Measurements from ENCODE around the gene ARHGDIB. TPM values are rescaled to one million over a fixed set of nuclear protein-coding genes. Genes with fewer than 3 reads are reported as not detected.

ARHGDIB gene
- total and polyA plus RNA-seq, 2 experiments from 2014 or later: 0.89 TPM; not detected in 1

DNA sequence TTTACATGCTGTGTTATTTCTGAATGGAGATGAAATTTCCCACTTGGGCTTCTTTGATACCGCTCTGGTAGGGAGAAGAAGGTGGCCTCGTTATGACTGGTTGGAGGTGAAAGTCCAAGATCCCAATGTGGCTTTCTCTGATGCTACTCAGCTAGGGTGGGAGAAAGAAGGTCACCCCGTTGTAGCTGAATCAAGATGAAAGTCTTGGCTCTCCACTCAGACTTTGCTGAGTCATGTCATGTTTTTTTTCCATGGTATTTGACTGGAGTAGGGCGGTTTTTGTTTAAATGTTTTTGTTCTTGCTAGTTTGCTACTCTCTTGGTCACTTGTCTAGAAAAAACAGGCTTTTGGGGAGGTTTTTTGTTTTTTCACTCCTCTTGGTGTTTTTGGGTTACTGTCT is 9.1 kb upstream of the ARHGDIB start:
- peak overlapping the region; percentile 57; the same call in 1 of the 2 replicates for H2AFZ ChIP-seq
- peak overlapping the region; percentile 71; the same call in 1 of the 2 replicates for H3K27ac Mint-ChIP-seq
- no peak overlapping the region for H3K4me2 ChIP-seq
- H3K36me3 Mint-ChIP-seq (ENCODE audit: low read depth): no peaks in the 10 kb centered on the region
- H4K20me1 ChIP-seq (replicated peaks; ENCODE audit: insufficient read depth): no peaks in the 10 kb centered on the region
- DNase-seq (ENCODE audit: low spot score) (no peak), ATAC-seq (no peak)
- TF ChIP-seq JUNB (IDR thresholded peaks at IDR 0.05; ENCODE audit: unreplicated experiment): no peak
- no peak for TF ChIP-seq NANOG (IDR thresholded peaks at IDR 0.05; ENCODE audit: borderline replicate concordance)
- TF ChIP-seq, protein P1, sequence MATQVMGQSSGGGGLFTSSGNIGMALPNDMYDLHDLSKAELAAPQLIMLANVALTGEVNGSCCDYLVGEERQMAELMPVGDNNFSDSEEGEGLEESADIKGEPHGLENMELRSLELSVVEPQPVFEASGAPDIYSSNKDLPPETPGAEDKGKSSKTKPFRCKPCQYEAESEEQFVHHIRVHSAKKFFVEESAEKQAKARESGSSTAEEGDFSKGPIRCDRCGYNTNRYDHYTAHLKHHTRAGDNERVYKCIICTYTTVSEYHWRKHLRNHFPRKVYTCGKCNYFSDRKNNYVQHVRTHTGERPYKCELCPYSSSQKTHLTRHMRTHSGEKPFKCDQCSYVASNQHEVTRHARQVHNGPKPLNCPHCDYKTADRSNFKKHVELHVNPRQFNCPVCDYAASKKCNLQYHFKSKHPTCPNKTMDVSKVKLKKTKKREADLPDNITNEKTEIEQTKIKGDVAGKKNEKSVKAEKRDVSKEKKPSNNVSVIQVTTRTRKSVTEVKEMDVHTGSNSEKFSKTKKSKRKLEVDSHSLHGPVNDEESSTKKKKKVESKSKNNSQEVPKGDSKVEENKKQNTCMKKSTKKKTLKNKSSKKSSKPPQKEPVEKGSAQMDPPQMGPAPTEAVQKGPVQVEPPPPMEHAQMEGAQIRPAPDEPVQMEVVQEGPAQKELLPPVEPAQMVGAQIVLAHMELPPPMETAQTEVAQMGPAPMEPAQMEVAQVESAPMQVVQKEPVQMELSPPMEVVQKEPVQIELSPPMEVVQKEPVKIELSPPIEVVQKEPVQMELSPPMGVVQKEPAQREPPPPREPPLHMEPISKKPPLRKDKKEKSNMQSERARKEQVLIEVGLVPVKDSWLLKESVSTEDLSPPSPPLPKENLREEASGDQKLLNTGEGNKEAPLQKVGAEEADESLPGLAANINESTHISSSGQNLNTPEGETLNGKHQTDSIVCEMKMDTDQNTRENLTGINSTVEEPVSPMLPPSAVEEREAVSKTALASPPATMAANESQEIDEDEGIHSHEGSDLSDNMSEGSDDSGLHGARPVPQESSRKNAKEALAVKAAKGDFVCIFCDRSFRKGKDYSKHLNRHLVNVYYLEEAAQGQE (IDR thresholded peaks at IDR 0.05; ENCODE audit: unreplicated experiment): no peak
- TF ChIP-seq, protein P2, sequence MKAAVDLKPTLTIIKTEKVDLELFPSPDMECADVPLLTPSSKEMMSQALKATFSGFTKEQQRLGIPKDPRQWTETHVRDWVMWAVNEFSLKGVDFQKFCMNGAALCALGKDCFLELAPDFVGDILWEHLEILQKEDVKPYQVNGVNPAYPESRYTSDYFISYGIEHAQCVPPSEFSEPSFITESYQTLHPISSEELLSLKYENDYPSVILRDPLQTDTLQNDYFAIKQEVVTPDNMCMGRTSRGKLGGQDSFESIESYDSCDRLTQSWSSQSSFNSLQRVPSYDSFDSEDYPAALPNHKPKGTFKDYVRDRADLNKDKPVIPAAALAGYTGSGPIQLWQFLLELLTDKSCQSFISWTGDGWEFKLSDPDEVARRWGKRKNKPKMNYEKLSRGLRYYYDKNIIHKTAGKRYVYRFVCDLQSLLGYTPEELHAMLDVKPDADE (IDR thresholded peaks at IDR 0.05): no peak
- TF ChIP-seq, protein P3, sequence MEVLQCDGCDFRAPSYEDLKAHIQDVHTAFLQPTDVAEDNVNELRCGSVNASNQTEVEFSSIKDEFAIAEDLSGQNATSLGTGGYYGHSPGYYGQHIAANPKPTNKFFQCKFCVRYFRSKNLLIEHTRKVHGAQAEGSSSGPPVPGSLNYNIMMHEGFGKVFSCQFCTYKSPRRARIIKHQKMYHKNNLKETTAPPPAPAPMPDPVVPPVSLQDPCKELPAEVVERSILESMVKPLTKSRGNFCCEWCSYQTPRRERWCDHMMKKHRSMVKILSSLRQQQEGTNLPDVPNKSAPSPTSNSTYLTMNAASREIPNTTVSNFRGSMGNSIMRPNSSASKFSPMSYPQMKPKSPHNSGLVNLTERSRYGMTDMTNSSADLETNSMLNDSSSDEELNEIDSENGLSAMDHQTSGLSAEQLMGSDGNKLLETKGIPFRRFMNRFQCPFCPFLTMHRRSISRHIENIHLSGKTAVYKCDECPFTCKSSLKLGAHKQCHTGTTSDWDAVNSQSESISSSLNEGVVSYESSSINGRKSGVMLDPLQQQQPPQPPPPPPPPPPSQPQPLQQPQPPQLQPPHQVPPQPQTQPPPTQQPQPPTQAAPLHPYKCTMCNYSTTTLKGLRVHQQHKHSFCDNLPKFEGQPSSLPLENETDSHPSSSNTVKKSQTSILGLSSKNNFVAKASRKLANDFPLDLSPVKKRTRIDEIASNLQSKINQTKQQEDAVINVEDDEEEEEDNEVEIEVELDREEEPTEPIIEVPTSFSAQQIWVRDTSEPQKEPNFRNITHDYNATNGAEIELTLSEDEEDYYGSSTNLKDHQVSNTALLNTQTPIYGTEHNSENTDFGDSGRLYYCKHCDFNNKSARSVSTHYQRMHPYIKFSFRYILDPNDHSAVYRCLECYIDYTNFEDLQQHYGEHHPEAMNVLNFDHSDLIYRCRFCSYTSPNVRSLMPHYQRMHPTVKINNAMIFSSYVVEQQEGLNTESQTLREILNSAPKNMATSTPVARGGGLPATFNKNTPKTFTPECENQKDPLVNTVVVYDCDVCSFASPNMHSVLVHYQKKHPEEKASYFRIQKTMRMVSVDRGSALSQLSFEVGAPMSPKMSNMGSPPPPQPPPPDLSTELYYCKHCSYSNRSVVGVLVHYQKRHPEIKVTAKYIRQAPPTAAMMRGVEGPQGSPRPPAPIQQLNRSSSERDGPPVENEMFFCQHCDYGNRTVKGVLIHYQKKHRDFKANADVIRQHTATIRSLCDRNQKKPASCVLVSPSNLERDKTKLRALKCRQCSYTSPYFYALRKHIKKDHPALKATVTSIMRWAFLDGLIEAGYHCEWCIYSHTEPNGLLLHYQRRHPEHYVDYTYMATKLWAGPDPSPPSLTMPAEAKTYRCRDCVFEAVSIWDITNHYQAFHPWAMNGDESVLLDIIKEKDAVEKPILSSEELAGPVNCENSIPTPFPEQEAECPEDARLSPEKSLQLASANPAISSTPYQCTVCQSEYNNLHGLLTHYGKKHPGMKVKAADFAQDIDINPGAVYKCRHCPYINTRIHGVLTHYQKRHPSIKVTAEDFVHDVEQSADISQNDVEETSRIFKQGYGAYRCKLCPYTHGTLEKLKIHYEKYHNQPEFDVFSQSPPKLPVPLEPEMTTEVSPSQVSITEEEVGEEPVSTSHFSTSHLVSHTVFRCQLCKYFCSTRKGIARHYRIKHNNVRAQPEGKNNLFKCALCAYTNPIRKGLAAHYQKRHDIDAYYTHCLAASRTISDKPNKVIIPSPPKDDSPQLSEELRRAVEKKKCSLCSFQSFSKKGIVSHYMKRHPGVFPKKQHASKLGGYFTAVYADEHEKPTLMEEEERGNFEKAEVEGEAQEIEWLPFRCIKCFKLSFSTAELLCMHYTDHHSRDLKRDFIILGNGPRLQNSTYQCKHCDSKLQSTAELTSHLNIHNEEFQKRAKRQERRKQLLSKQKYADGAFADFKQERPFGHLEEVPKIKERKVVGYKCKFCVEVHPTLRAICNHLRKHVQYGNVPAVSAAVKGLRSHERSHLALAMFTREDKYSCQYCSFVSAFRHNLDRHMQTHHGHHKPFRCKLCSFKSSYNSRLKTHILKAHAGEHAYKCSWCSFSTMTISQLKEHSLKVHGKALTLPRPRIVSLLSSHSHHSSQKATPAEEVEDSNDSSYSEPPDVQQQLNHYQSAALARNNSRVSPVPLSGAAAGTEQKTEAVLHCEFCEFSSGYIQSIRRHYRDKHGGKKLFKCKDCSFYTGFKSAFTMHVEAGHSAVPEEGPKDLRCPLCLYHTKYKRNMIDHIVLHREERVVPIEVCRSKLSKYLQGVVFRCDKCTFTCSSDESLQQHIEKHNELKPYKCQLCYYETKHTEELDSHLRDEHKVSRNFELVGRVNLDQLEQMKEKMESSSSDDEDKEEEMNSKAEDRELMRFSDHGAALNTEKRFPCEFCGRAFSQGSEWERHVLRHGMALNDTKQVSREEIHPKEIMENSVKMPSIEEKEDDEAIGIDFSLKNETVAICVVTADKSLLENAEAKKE (CRISPR knock-in tag; IDR thresholded peaks at IDR 0.05): no peak
- no peak for TF ChIP-seq EZH2phosphoT487 (IDR thresholded peaks at IDR 0.05; ENCODE audit: unreplicated experiment)
- TF ChIP-seq ZNF114 (CRISPR knock-in tag; IDR thresholded peaks at IDR 0.05): no peak
- no peak for TF ChIP-seq EZH2 (IDR thresholded peaks at IDR 0.05; ENCODE audit: low read depth, unreplicated experiment)
- TF ChIP-seq, protein P4, sequence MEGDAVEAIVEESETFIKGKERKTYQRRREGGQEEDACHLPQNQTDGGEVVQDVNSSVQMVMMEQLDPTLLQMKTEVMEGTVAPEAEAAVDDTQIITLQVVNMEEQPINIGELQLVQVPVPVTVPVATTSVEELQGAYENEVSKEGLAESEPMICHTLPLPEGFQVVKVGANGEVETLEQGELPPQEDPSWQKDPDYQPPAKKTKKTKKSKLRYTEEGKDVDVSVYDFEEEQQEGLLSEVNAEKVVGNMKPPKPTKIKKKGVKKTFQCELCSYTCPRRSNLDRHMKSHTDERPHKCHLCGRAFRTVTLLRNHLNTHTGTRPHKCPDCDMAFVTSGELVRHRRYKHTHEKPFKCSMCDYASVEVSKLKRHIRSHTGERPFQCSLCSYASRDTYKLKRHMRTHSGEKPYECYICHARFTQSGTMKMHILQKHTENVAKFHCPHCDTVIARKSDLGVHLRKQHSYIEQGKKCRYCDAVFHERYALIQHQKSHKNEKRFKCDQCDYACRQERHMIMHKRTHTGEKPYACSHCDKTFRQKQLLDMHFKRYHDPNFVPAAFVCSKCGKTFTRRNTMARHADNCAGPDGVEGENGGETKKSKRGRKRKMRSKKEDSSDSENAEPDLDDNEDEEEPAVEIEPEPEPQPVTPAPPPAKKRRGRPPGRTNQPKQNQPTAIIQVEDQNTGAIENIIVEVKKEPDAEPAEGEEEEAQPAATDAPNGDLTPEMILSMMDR (conservative IDR thresholded peaks at IDR 0.05; ENCODE audit: low read depth in 2 of 2): no peak
- no peak for TF ChIP-seq CREB1 (CRISPR knock-in tag; IDR thresholded peaks at IDR 0.05; ENCODE audit: low read depth)
- TF ChIP-seq ZNF331 (CRISPR knock-in tag; IDR thresholded peaks at IDR 0.05; ENCODE audit: low read depth): no peak
- no peak for TF ChIP-seq STAT1 (IDR thresholded peaks at IDR 0.05; ENCODE audit: unreplicated experiment)
- no peaks in the 10 kb centered on the region for H3F3A ChIP-seq (replicated peaks; ENCODE audit: low read depth)
- no peaks in the 10 kb centered on the region for H3K4me1 ChIP-seq (ENCODE audit: insufficient read depth)
- H3K4me3 ChIP-seq: no peak overlapping the region
- H3K27me3 ChIP-seq (ENCODE audit: insufficient read depth): no peaks in the 10 kb centered on the region
- H3K79me2 ChIP-seq (replicated peaks; ENCODE audit: insufficient read depth): no peaks in the 10 kb centered on the region
- no peak overlapping the region for H3K4me3 Mint-ChIP-seq
- H3K36me3 ChIP-seq (ENCODE audit: insufficient read depth): no peaks in the 10 kb centered on the region
- H3K27ac ChIP-seq (ENCODE audit: low read depth): no peak overlapping the region
- H3K27me3 Mint-ChIP-seq (ENCODE audit: insufficient read depth, low read depth, poor library complexity): no peaks in the 10 kb centered on the region
- no peaks in the 10 kb centered on the region; the same call in 2 of the 3 replicates for H3K4me1 Mint-ChIP-seq
- H3K9me2 ChIP-seq (ENCODE audit: insufficient read depth): peaks cover 3% of the 10 kb centered on the region; the same call in 1 of the 2 replicates
- no peaks in the 10 kb centered on the region for H3K9me3 Mint-ChIP-seq
